Calu3 (cell line): Measurements from ENCODE around the gene C12orf75. TPM values are rescaled to one million over a fixed set of nuclear protein-coding genes. Genes with fewer than 3 reads are reported as not detected.

Source experiments
- BruUV-seq: library from RNA; stranded (reverse); fragments of 400-500 nt; replicated peaks from 2 replicates; lab custom pipeline; 2021; lab: Mats Ljungman, UMichigan
- CTCF ChIA-PET: fragments of 300-600 bp; sonication (Branson Sonifier 250); formaldehyde crosslinking; loops from one replicate; lab custom pipeline; 2022; ENCODE audit warnings: antibody characterized with exemption; lab: Charles Lee
- DNase-seq: peaks from one replicate; pipeline ENCODE4 v3.0.0; 2022
- H3K27ac Mint-ChIP-seq: one replicate; pipeline ENCODE4 v1.8.0; 2022; ENCODE audit warnings: mixed read lengths; ENCODE audit not compliant: unreplicated experiment
- H3K27me3 Mint-ChIP-seq: one replicate; pipeline ENCODE4 v1.8.0; 2022; ENCODE audit warnings: mixed read lengths; ENCODE audit not compliant: unreplicated experiment
- H3K36me3 Mint-ChIP-seq: one replicate; pipeline ENCODE4 v1.8.0; 2022; ENCODE audit warnings: mild to moderate bottlenecking, moderate library complexity, mixed read lengths; ENCODE audit not compliant: insufficient read depth, unreplicated experiment
- H3K4me1 Mint-ChIP-seq: one replicate; pipeline ENCODE4 v1.8.0; 2022; ENCODE audit warnings: mild to moderate bottlenecking, low read depth, mixed read lengths; ENCODE audit not compliant: unreplicated experiment
- H3K4me3 Mint-ChIP-seq: one replicate; pipeline ENCODE4 v1.8.0; 2022; ENCODE audit warnings: mild to moderate bottlenecking, low read depth, moderate library complexity, mixed read lengths; ENCODE audit not compliant: unreplicated experiment
- H3K9me3 Mint-ChIP-seq: one replicate; pipeline ENCODE4 v1.8.0; 2022; ENCODE audit warnings: low read depth, mixed read lengths; ENCODE audit not compliant: unreplicated experiment
- CTCF ChIP-seq: fragments of 200-600 bp; IDR thresholded peaks from one replicate; pipeline ENCODE4 v1.8.0; 2022; ENCODE audit warnings: antibody characterized with exemption; ENCODE audit not compliant: unreplicated experiment
- intact Hi-C: fragments of 100-400 bp; cut with micrococcal nuclease; formaldehyde crosslinking; loops from one replicate; pipeline ENCODE4 v1.10.0; 2022; ENCODE audit not compliant: unreplicated experiment
- total RNA-seq: library from RNA; stranded (reverse); gene quantifications from 2 replicates; pipeline ENCODE4 v1.2.3, GENCODE V29; 2022

Gene C12orf75
- total RNA-seq, 1 experiment from 2014 or later: 363 TPM

- intact Hi-C loops: no loop called here
- no peak for TF ChIP-seq CTCF
- Mint-ChIP-seq H3K36me3 (no peaks in the 10 kb centered on the region), H3K4me3 (no peak overlapping the region), H3K9me3 (no peaks in the 10 kb centered on the region), H3K27ac (no peak overlapping the region), H3K4me1 (peaks cover 10% of the 10 kb centered on the region), H3K27me3 (no peaks in the 10 kb centered on the region)
- DNase-seq: peak; percentile 13
- no TSS peak for BruUV-seq
- CTCF ChIA-PET: no interaction called here
These were observed 79.4 kb downstream of the C12orf75 start for GRCh38 chr12:105409801-105410471.

GRCh38 chr12:105413911-105414487, 83.5 kb downstream of the C12orf75 start:
- Mint-ChIP-seq H3K36me3 (no peaks in the 10 kb centered on the region), H3K4me3 (no peak overlapping the region), H3K27me3 (no peaks in the 10 kb centered on the region), H3K9me3 (no peaks in the 10 kb centered on the region), H3K27ac (no peak overlapping the region), H3K4me1 (peaks cover 25% of the 10 kb centered on the region)
- TF ChIP-seq CTCF: no peak
- intact Hi-C loops: no loop called here
- no peak for DNase-seq
- CTCF ChIA-PET: no interaction called here
- BruUV-seq: no TSS peak

- intact Hi-C loops: no loop called here
- TF ChIP-seq CTCF: no peak
- Mint-ChIP-seq H3K36me3 (no peaks in the 10 kb centered on the region), H3K27ac (no peak overlapping the region), H3K27me3 (no peaks in the 10 kb centered on the region), H3K9me3 (no peaks in the 10 kb centered on the region), H3K4me1 (peaks cover 15% of the 10 kb centered on the region), H3K4me3 (no peak overlapping the region)
- BruUV-seq: no TSS peak
- DNase-seq: no peak
- CTCF ChIA-PET: no interaction called here
These were observed 87.2 kb downstream of the C12orf75 start for GRCh38 chr12:105417732-105418131.

- no peak overlapping the region for H3K27ac Mint-ChIP-seq
- intact Hi-C loops: no loop called here
- peak; percentile 44 for DNase-seq
- H3K4me3 Mint-ChIP-seq: no peak overlapping the region
- no TSS peak for BruUV-seq
- no peaks in the 10 kb centered on the region for H3K36me3 Mint-ChIP-seq
- CTCF ChIA-PET: interaction anchor here (0.6 kb wide), 1 partner anchor 63 kb away, joined by 5 read pairs; no protein-coding TSS in a partner anchor
- no peak for TF ChIP-seq CTCF
- peaks cover 15% of the 10 kb centered on the region for H3K4me1 Mint-ChIP-seq
- no peaks in the 10 kb centered on the region for H3K27me3 Mint-ChIP-seq
- H3K9me3 Mint-ChIP-seq: no peaks in the 10 kb centered on the region
These were observed 87.7 kb downstream of the C12orf75 start for GRCh38 chr12:105418229-105418628.
